Mesendoderm (in vitro differentiated cells): ENCODE data around the gene CADM1.

Experiments
- DNase-seq: peaks from one replicate; pipeline ENCODE4 v3.0.0; 2013
- H2AK5ac ChIP-seq: 2 replicates; pipeline ENCODE4 v1.6.1; 2013; ENCODE audit warnings: low read length, inconsistent platforms
- H2BK120ac ChIP-seq: 2 replicates; pipeline ENCODE4 v1.6.1; 2013; ENCODE audit warnings: low read depth, mild to moderate bottlenecking, low read length, moderate library complexity, mixed read lengths
- H2BK15ac ChIP-seq: replicated peaks from 2 replicates; pipeline ENCODE4 v1.6.1; 2013; ENCODE audit warnings: low read depth, mild to moderate bottlenecking, moderate library complexity
- H2BK5ac ChIP-seq: 2 replicates; pipeline ENCODE4 v1.6.1; 2013; ENCODE audit warnings: low read length, inconsistent platforms
- H3K18ac ChIP-seq: 2 replicates; pipeline ENCODE4 v1.6.1; 2013; ENCODE audit warnings: mild to moderate bottlenecking, low read length, mixed read lengths
- H3K23ac ChIP-seq: one replicate; pipeline ENCODE4 v1.6.1; 2013; ENCODE audit warnings: low read length
- H3K27ac ChIP-seq: 2 replicates; pipeline ENCODE4 v1.5.1; 2013; ENCODE audit warnings: low read depth, mild to moderate bottlenecking, inconsistent platforms, low read length, moderate library complexity
- H3K27me3 ChIP-seq: 2 replicates; pipeline ENCODE4 v1.6.1; 2013; ENCODE audit warnings: low read length, control low read depth, mild to moderate bottlenecking, inconsistent platforms; ENCODE audit not compliant: insufficient read depth, poor library complexity
- H3K36me3 ChIP-seq: 2 replicates; pipeline ENCODE4 v1.6.1; 2013; ENCODE audit warnings: low read length, inconsistent platforms; ENCODE audit not compliant: control insufficient read depth, insufficient read depth
- H3K4ac ChIP-seq: one replicate; pipeline ENCODE4 v1.6.1; 2013; ENCODE audit warnings: low read depth, mild to moderate bottlenecking, low read length, moderate library complexity
- H3K4me1 ChIP-seq: 2 replicates; pipeline ENCODE4 v1.6.1; 2013; ENCODE audit warnings: low read depth, low read length, inconsistent platforms; ENCODE audit not compliant: control insufficient read depth
- H3K4me2 ChIP-seq: 2 replicates; pipeline ENCODE4 v1.6.1; 2013; ENCODE audit warnings: low read length
- H3K4me3 ChIP-seq: 2 replicates; pipeline ENCODE4 v1.5.1; 2013; ENCODE audit warnings: mild to moderate bottlenecking, low read length
- H3K56ac ChIP-seq: one replicate; pipeline ENCODE4 v1.6.1; 2013; ENCODE audit warnings: low read length
- H3K79me1 ChIP-seq: 2 replicates; pipeline ENCODE4 v1.6.1; 2013; ENCODE audit warnings: low read length, inconsistent platforms
- H3K79me2 ChIP-seq: 2 replicates; pipeline ENCODE4 v1.6.1; 2013; ENCODE audit warnings: mild to moderate bottlenecking, low read length; ENCODE audit not compliant: control insufficient read depth, insufficient read depth
- H3K9ac ChIP-seq: 2 replicates; pipeline ENCODE4 v1.6.1; 2013; ENCODE audit warnings: low read length, inconsistent platforms
- H4K5ac ChIP-seq: one replicate; pipeline ENCODE4 v1.6.1; 2013; ENCODE audit warnings: low read length
- H4K8ac ChIP-seq: one replicate; pipeline ENCODE4 v1.6.1; 2013; ENCODE audit warnings: low read depth, mild to moderate bottlenecking, control low read depth, low read length, moderate library complexity
- WGBS: extraction: QIAGEN DNeasy Blood & Tissue Kit; methylation state at CpG from one replicate; pipeline ENCODE4 v1.1.7; 2013; ENCODE audit warnings: low lambda C conversion rate, missing lambda C conversion rate; ENCODE audit not compliant: insufficient coverage; ENCODE audit errors: extremely low coverage; 5-methylcytosine and 5-hydroxymethylcytosine counted together

Gene CADM1

GRCh38 chr11:115214644-115215234 lies 289.5 kb downstream of the CADM1 start:
- Histone ChIP-seq H3K36me3 (no peaks in the 10 kb centered on the region), H3K4me2 (no peak overlapping the region), H3K18ac (no peak overlapping the region), H3K4me1 (no peaks in the 10 kb centered on the region), H3K4me3 (no peak overlapping the region), H2BK15ac (no peak overlapping the region), H2AK5ac (no peak overlapping the region), H3K9ac (no peak overlapping the region), H3K27me3 (no peaks in the 10 kb centered on the region), H2BK5ac (no peak overlapping the region), H4K5ac (no peak overlapping the region), H3K4ac (no peak overlapping the region), H3K79me1 (no peaks in the 10 kb centered on the region), H3K23ac (no peak overlapping the region), H3K27ac (no peak overlapping the region), H3K79me2 (no peaks in the 10 kb centered on the region), H4K8ac (no peak overlapping the region), H2BK120ac (no peak overlapping the region), H3K56ac (no peak overlapping the region)
- DNase-seq: no peak
- no CpG with 5 or more reads among the region's 7 CpGs for WGBS

- H3K4me2 ChIP-seq: no peak overlapping the region
- no peaks in the 10 kb centered on the region for H3K79me2 ChIP-seq
- H3K9ac ChIP-seq: no peak overlapping the region
- H3K27me3 ChIP-seq: no peaks in the 10 kb centered on the region
- no CpG with 5 or more reads among the region's 8 CpGs for WGBS
- H4K8ac ChIP-seq: no peak overlapping the region
- no peak overlapping the region for H3K56ac ChIP-seq
- H3K4ac ChIP-seq: no peak overlapping the region
- no peak overlapping the region for H3K23ac ChIP-seq
- no peak overlapping the region for H3K18ac ChIP-seq
- H3K4me1 ChIP-seq: no peaks in the 10 kb centered on the region
- no peak overlapping the region for H3K4me3 ChIP-seq
- H2AK5ac ChIP-seq: no peak overlapping the region
- no peak overlapping the region for H4K5ac ChIP-seq
- no peak overlapping the region for H3K27ac ChIP-seq
- H2BK120ac ChIP-seq: no peak overlapping the region
- H3K79me1 ChIP-seq: no peaks in the 10 kb centered on the region
- no peak for DNase-seq
- H2BK5ac ChIP-seq: no peak overlapping the region
- no peaks in the 10 kb centered on the region for H3K36me3 ChIP-seq
- no peak overlapping the region for H2BK15ac ChIP-seq
Measured at GRCh38 chr11:115213007-115213406, 291.2 kb downstream of the CADM1 start.

DNA sequence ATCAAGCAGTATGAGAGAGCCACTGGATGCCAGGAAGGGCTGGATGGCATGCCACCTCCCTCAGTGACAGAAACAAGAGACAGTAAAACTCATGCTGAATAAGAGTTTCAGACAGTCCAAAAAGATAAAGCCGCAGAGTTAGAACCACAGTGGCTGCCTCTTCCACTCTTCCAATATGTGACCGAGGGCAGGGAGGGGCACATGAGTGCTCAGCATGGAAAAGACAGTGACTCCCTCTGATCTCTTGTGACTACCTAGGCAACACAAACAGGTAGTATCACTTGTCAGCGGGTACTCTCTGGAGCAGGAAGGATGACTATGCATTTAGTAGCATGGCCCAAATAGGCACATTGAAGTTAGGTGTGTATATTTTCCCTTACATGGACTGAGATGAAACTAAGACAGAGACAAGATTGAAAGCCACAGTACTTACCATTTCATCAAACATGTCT lies 295.4 kb downstream of the CADM1 start:
- Histone ChIP-seq H3K9ac (no peak overlapping the region), H3K18ac (no peak overlapping the region)
- WGBS: no CpG with 5 or more reads among the region's 3 CpGs

GRCh38 chr11:115207916-115208315 lies 296.3 kb downstream of the CADM1 start:
- H3K4me3 ChIP-seq: no peak overlapping the region
- DNase-seq: no peak
- H3K27ac ChIP-seq: no peak overlapping the region
- H3K18ac ChIP-seq: no peak overlapping the region
- no peaks in the 10 kb centered on the region for H3K36me3 ChIP-seq
- H2BK5ac ChIP-seq: no peak overlapping the region
- H3K56ac ChIP-seq: no peak overlapping the region
- H3K4me1 ChIP-seq: no peaks in the 10 kb centered on the region
- H3K4me2 ChIP-seq: no peak overlapping the region
- no peaks in the 10 kb centered on the region for H3K27me3 ChIP-seq
- H3K4ac ChIP-seq: no peak overlapping the region
- no peaks in the 10 kb centered on the region for H3K79me1 ChIP-seq
- H3K79me2 ChIP-seq: no peaks in the 10 kb centered on the region
- no peak overlapping the region for H3K23ac ChIP-seq
- H2BK15ac ChIP-seq: peak overlapping the region; percentile 57
- no peak overlapping the region for H4K8ac ChIP-seq
- no CpG with 5 or more reads among the region's 1 CpG for WGBS
- no peak overlapping the region for H2BK120ac ChIP-seq
- no peak overlapping the region for H4K5ac ChIP-seq
- H2AK5ac ChIP-seq: no peak overlapping the region
- no peak overlapping the region for H3K9ac ChIP-seq

More for the DNA sequence above, 295.4 kb downstream of the CADM1 start:
- Histone ChIP-seq H4K5ac (no peak overlapping the region), H3K27me3 (no peaks in the 10 kb centered on the region), H3K36me3 (no peaks in the 10 kb centered on the region), H2BK15ac (no peak overlapping the region), H2BK5ac (no peak overlapping the region), H3K4me3 (no peak overlapping the region), H3K23ac (no peak overlapping the region), H3K27ac (no peak overlapping the region), H3K4me1 (no peaks in the 10 kb centered on the region), H2BK120ac (no peak overlapping the region), H3K4ac (no peak overlapping the region), H3K4me2 (no peak overlapping the region), H3K79me1 (no peaks in the 10 kb centered on the region), H4K8ac (no peak overlapping the region), H3K79me2 (no peaks in the 10 kb centered on the region), H2AK5ac (no peak overlapping the region), H3K56ac (no peak overlapping the region)
- DNase-seq: no peak

DNA sequence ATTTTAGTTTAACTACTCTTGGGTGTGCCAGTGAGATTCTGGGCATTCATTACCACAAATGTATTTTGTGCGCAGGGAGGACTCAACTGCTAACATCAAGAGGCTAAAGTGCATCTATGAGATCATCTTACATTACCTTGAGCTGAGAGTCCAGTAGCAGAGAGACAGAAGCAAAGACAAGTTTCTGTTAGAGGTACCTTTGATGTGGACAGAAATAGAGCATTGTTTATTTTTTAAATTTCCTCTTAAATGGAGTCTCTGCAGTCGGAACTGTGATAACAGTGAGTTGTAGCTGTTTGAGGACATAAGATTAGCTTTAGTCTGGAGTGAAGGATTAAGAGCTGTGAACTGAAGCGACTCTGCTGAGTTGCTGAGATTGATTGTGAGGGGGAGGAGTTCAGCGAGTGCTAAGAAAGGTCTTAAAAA lies 297.0 kb downstream of the CADM1 start:
- Histone ChIP-seq H3K4me3 (no peak overlapping the region), H3K23ac (no peak overlapping the region), H2BK5ac (no peak overlapping the region), H2BK120ac (no peak overlapping the region), H3K79me2 (no peaks in the 10 kb centered on the region), H3K79me1 (no peaks in the 10 kb centered on the region), H3K18ac (no peak overlapping the region), H3K4me2 (no peak overlapping the region), H2BK15ac (no peak overlapping the region), H3K4me1 (no peaks in the 10 kb centered on the region), H3K36me3 (no peaks in the 10 kb centered on the region), H4K5ac (no peak overlapping the region), H3K4ac (no peak overlapping the region), H3K56ac (no peak overlapping the region), H2AK5ac (no peak overlapping the region), H3K27me3 (no peaks in the 10 kb centered on the region), H4K8ac (no peak overlapping the region), H3K27ac (no peak overlapping the region), H3K9ac (no peak overlapping the region)
- no CpG with 5 or more reads among the region's 4 CpGs for WGBS
- DNase-seq: peak; percentile 68
